Head of caudate nucleus (tissue), 42 donors: ENCODE measurements around the gene NRCAM.
A peak's percentile ranks its signal among the peaks of the same experiment; 100 is the strongest.

Experiments used
- DNase-seq, 42 donors: peaks; one replicate each; pipeline versions ENCODE4 v3.0.0 to v3.0.0-alpha.2; 2020 to 2021; ENCODE audit warnings: mixed read lengths in 7 of 42
- intact Hi-C: fragments of 100-400 bp; cut with DNase I; formaldehyde crosslinking; loops from one replicate; pipeline ENCODE4 v1.15.0; 2022

NRCAM gene

GRCh38 chr7:108463613-108464012 lies 7.4 kb upstream of the NRCAM start:
- intact Hi-C loops: no loop called here
- no peak for DNase-seq

GRCh38 chr7:108461840-108462239 lies 5.6 kb upstream of the NRCAM start:
- DNase-seq: no peak
- intact Hi-C loops: no loop called here

DNA sequence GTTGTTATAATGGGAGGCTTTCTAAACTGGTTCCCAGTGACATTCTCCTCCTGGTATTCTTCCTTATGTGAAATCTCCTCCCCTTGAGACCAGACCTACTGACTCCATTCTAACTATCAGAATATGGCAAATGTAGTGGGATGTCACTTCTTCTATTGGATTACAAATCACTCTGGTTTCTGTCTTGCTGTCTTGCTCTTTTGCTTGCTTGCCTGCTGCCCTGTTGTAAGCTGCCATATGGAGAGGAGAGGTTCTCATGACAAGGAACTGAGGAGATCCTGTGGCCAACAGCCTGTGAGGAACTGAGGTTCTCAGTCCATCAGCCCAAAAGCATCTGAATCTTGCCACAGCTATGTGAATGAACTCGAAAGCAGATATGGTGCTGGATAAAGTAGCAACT lies 4.7 kb upstream of the NRCAM start:
- no peak for DNase-seq
- intact Hi-C loops: no loop called here

DNA sequence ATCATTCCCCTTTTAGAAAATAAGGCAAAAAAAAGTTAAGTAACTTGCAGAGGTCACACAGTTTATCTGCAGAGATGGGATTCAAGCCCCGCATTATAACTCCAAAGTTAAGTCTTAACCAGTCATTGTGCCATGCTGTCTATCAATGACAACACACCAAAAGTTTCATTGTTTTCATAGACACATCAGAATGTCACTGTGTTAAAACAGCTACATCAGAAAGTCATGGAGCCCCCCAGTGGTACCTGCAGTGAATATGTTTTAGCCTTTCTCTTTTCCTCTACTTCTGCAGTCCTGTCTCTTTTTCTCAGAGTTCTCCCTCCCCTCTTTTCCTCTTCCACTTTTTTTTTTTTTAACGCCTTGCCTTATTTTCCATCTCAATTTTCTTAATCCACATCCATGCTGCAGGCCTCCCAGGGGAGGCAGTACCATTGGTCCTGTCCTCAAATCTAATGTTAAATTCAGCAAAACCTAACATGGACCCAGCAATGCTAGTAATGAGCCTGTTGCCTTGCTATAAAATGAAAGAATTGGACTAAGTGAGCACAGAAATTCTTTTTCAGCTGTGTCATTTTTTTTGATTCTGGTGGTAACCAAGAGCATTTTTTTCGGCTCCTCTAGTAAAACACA lies 3.8 kb upstream of the NRCAM start:
- intact Hi-C loops: loop anchor here (5.0 kb wide), 1 partner anchor 278 kb away; no protein-coding TSS in a partner anchor

GRCh38 chr7:108457871-108458270 lies 1.6 kb upstream of the NRCAM start:
- DNase-seq: no peak
- intact Hi-C loops: loop anchor here (5.0 kb wide), 1 partner anchor 276 kb away; no protein-coding TSS in a partner anchor

More for the DNA sequence above, 3.8 kb upstream of the NRCAM start:
- DNase-seq: peak in 28 of 42 donors; percentile 8 to 76 (median 54)

GRCh38 chr7:108456845-108457540 lies 757 bp upstream of the NRCAM start:
- intact Hi-C loops: loop anchor here (5.0 kb wide), 1 partner anchor 275 kb away; no protein-coding TSS in a partner anchor
- no peak for DNase-seq

GRCh38 chr7:108455551-108455997 lies 662 bp downstream of the NRCAM start:
- intact Hi-C loops: loop anchor here (5.0 kb wide), 1 partner anchor 273 kb away; no protein-coding TSS in a partner anchor
- peak in 29 of 42 donors; percentile 4 to 59 (median 38) for DNase-seq

- intact Hi-C loops: loop anchor here (5.0 kb wide), 1 partner anchor 273 kb away; no protein-coding TSS in a partner anchor
- DNase-seq: peak in 40 of 42 donors; percentile 17 to 74 (median 48)
Measured at GRCh38 chr7:108454674-108455550, 1.3 kb downstream of the NRCAM start.

GRCh38 chr7:108454317-108454673 lies 1.9 kb downstream of the NRCAM start:
- intact Hi-C loops: no loop called here
- no peak for DNase-seq

DNA sequence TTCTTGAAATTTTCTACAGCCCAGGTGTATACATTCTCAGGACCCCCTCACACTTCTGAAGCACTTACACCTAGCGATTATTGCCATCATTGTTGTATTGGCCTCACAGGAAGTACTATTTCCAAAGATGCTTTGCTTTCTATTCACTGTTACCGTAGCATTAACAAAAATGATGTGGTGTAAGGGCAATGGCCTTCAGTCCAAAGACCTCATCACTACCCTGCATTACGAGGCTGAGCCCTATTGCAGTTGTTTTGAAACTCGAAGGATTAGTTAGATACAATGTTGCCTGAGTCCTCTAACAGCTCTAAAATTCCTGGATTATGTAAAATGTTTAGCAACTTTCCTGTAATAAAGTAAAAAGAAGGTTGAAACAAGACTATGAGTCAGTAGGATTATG lies 2.9 kb downstream of the NRCAM start:
- intact Hi-C loops: no loop called here
- DNase-seq: no peak

DNA sequence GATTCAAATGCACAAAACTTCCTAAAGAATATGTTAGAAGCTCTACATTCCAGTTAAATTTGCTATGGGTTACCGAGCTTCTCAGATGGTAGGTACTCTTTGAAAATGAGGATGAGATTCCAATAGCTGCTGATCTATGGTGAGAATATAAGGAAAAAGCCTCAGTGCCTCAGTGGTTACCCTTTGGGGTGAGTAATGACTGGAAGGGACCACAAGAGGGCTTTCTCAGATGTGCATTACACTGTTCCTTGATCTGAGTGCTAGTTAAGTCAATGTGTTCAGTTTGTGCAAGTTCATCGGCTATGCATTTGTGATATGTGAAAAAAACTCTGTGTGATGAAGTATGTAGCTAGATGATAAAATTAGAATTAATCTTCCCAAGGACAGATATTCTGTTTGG lies 3.5 kb downstream of the NRCAM start:
- peak in 2 of 42 donors; percentile 9 to 39 for DNase-seq
- intact Hi-C loops: no loop called here

GRCh38 chr7:108451296-108451848 lies 4.9 kb downstream of the NRCAM start:
- DNase-seq: no peak
- intact Hi-C loops: no loop called here

DNA sequence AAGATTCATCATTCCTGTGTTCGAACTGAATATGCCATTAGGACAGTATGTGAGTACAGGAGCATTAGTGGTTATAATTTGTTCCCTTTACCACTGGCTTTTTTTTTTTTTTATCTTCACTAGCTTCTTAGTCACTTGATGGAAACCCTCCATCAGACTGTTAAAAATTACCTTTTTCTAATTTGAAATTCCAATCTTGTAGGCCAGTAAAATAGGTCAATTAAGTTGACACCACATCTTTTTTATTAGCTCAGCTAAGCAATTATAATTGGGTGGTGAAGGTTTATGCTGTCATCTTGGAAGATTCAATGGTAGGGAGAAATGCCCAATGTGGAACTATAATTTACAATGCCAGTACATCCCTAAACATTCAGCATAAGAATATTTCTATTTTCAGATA lies 6.1 kb downstream of the NRCAM start:
- DNase-seq: no peak
- intact Hi-C loops: no loop called here

DNA sequence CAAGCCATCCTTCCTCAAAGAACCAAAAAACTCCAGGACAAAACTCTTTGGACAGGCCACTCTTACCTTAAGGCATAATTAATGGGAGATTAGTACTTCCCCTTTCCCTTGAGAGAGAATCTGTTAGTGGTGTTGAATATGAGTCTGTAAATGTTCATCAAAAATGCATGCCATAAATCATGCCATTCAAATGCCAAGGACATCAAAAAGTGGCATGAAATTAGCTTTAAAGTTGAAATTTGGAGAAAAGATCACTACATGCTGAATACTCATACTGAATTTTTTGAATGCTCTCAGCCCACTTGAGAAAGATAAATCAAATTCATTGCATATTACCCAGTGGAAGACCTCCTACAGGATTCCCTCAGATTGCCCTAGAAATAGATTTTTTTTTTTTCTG lies 6.7 kb downstream of the NRCAM start:
- no peak for DNase-seq
- intact Hi-C loops: no loop called here

DNA sequence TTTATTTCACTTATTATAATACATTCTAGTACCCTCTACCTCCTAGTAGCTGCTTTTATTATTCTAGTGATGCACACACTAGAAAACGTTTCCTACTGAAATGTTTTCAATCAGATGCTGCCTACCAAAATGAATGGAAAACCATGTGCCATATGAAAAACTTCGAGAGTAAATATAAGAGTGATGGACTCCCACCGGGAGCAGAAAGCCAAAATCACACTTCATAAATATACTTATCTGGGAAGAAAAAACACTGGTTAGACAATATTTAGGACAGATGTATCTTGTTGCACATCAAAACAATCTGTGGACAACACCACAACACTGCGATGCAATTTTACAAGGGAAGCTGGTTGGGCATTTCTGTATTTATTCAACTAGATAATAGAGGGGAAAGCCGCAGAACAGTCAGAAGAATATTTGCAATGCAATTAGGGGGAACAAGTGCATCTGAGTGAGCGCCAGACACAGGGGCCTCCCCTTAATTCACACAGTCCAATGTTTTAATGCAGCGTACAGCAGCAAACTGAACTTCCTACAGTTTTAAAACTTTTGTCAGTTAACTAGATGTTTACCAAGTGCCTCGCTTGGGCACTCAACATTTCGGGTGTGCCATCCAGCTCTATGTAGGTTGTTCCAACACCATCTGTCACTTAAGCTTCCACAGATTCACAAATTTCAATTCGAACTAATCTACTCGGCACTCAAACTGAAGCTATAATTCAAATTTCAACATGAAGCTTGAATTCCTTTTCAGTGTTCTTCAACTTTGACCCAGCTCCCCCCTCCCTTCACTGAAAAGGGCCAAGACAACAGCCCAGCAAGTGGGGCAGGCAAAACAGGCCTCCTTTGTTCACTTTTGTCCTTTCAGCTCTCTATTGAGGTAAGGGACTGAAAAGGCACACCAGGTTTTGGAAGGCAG lies 7.4 kb downstream of the NRCAM start:
- intact Hi-C loops: no loop called here
- DNase-seq: peak in 12 of 42 donors; percentile 8 to 54 (median 32)

GRCh38 chr7:108442039-108442568 lies 14.1 kb downstream of the NRCAM start:
- peak in 1 of 42 donors; percentile 37 for DNase-seq
- intact Hi-C loops: no loop called here

DNA sequence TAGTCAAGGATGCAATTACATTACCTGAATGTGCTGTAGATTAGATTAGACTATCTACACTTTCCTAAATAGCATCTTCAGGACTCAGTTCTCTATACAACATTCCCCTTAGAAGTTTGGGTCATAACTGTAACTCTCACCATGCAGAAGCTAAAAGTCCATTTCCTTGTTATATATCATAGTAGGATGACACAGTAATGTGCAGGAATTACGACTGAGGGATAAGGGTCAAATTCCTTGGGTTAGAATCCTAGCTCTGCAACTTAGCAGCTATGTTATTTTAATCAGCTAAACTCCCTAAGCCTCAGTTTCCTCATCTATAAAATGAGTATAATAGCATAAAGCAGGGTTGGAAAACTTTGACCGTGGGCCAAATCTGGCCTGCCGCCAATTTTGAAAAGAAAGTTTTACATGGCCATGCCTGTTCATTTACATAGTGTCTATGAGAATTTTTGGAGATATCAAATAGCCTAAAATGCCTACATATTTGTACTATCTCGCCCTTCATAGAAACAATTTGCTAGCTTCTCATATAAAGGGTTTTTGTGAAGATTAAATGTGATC lies 14.8 kb downstream of the NRCAM start:
- no peak for DNase-seq
- intact Hi-C loops: no loop called here

- intact Hi-C loops: no loop called here
- no peak for DNase-seq
Measured at GRCh38 chr7:108440613-108441012, 15.6 kb downstream of the NRCAM start.
